HG03442 (cell line): Measurements from ENCODE around the gene COL6A5.
"Not testable (repeated sequence)": the region's sequence is repeated elsewhere in the genome, so short reads cannot be mapped to it uniquely, and the experiment has no call there.

Experiments
- ATAC-seq: cut with Tn5 transposase; IDR thresholded peaks from one replicate; pipeline ENCODE4 v1.9.1; 2021; ENCODE audit warnings: mild to moderate bottlenecking, moderate library complexity; ENCODE audit not compliant: unreplicated experiment

Gene COL6A5

DNA sequence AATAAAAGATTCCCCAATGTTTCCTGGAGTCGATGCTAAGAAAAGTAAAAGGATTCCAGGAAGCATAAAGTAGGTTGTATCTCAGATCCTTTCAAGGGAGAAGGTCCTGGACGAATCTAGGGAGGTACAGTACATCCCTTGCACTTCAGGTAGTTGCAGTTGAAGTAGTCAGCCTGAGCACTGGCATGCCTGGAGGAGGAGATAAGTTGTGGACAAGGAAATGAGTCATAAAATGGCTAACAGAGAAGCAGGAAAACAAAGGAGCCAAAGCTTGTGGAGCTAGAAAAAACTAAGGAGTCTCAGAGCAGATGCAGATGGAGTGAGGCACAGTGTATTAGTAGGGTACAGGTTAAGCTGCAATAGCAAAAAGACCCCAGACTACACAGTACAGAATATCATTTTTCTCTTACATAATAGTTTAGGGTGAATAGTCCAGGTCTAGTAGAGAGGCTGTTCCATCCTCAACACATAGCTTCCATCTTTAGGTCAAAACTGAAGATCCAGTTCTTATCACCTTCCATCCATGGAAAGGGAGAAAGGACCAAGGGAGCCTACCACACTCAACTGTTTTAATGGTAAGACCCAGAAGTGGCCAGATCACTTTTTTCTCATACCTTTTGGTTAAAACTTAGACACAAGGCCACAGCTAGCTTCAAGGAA is 41.3 kb downstream of the COL6A5 start:
- ATAC-seq = no peak

GRCh38 chr3:130389743-130390478 is 44.4 kb downstream of the COL6A5 start:
- no peak for ATAC-seq

GRCh38 chr3:130392266-130392665 is 46.8 kb downstream of the COL6A5 start:
- ATAC-seq = no peak

DNA sequence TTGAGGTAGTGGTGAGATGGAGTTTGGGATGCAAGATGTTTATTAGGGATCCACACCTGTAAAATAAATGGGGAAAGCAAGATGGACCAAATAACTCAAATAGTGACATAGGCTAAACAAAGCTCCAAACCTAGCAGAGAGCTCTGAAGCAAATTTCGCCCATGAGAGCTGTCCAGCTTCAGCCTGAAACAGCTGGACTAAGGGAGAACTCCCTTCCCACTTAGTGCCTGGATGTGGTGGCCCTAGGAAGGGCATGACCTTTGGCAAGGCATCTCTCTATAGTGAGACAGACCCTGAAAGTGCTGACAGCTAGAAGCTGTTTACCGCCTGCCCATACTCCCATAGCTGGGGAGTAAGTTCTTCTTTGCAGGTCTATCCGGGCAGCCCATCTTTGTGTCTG is 48.1 kb downstream of the COL6A5 start:
- ATAC-seq = no peak

DNA sequence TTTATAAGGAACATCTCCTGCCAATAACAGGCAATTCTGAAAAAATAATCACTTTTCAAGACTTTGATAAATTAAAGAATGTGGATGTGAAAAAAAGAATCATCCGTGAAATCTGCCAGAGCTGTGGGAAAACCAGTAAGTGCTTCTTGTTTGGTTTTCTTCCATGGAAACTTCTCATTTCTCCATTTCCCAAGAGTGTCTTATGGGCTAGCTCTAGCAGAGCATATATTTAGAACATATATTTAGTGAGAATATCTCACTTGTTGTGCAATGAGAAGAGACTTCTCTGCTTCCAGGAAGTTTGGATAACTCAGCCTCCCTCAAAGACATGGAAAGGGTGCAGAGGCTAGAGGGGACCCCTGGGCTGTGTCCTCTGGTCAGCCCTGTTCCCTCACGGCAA is 49.9 kb downstream of the COL6A5 start:
- ATAC-seq = no peak

DNA sequence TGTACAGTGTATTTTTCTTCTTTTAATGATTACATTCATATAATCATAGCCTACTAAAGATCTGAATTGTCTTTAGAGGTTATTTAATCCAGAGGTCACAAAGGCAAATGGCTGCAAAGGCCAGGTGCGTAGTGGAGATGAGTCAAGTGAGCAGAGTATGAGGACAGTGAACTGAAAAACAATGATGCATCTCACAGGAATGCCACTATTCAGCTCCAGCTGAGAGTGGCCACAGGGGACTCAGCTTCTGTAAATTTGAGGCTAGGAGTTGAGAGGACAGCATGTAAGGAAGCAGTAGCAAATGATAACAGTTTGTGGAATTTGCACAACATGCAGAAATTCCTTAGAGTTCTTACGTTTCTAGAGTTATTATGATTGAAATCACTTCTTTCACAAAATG is 50.4 kb downstream of the COL6A5 start:
- no peak for ATAC-seq

GRCh38 chr3:130404401-130404800 is 58.9 kb downstream of the COL6A5 start:
- ATAC-seq = no peak

- ATAC-seq = no peak
Observed at GRCh38 chr3:130405956-130406355, 60.5 kb downstream of the COL6A5 start.

DNA sequence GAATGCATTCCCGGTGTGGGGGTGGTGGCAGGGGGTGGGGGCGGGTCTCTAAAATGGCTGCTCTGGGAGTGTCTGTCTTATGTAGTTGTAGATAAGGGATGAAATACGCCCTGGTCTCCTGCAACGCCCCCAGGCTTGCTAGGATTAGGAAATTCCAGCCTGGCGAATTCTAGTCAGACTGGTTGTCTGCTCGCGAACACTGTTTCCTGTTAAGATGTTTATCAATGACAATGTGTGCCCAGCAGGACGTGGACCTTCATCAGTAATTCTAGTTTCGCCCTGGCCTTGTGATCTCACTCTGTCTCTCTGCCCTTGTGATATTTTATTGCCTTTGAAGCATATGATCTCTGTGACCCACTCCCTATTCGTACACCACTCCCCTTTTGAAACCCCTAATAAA is 62.8 kb downstream of the COL6A5 start:
- not testable (repeated sequence) for ATAC-seq

DNA sequence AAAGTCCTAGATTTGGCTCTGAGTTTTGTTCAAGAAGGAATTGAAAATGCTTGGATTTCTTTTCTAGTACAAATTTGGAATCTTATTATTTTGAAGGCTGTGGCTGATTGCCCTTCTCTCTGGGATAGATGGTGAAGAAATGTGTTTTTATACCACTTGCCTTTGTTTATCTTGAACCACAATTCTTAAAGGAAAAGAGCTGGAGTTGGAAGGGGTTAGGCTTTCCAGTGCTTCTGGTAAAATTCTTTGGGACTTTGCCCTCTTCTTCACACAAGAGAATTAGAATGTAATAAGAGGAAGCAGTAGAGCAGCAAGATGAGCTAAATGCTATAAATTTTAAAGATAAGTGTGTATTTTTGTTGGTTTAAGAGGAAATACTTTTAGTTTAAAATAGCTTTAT is 65.8 kb downstream of the COL6A5 start:
- ATAC-seq = no peak

GRCh38 chr3:130412991-130413560 is 67.6 kb downstream of the COL6A5 start:
- no peak for ATAC-seq

DNA sequence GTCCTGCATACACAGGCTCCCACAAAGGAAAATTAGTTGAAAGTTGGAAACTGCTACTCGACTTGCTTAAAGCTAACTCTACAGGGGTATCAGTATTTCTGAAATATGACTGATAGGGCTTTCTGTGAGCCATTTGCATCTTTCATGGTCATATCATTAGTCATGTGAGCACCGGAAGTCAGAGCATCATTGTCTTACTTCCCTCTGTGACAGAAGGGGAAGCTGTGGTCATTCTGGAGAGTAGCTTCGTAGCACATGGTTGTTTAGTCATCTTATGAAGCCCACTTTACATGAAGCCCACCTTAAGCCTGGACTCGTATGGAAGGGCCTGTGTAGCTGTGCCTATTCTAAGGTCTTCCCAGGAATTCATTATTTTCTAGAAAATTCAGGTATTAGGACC is 69.0 kb downstream of the COL6A5 start:
- no peak for ATAC-seq

DNA sequence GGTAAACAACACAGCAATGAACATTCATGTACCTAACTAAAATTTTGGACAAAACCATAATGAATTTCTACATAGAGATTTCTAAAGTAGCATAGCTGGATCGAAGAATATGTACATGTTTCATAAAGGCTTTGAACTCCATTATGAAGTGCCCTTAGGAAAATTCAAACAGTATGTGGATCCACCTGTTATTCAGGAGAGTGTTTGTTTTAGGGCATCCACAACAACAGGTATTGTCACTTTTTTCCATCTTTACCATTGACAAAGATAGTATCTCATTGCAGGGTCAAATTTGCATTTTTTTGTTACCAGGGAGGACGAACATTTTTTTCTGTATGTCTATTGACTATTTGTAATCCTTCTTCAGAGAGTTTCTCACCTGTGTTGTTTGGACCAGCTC is 75.0 kb downstream of the COL6A5 start:
- no peak for ATAC-seq

DNA sequence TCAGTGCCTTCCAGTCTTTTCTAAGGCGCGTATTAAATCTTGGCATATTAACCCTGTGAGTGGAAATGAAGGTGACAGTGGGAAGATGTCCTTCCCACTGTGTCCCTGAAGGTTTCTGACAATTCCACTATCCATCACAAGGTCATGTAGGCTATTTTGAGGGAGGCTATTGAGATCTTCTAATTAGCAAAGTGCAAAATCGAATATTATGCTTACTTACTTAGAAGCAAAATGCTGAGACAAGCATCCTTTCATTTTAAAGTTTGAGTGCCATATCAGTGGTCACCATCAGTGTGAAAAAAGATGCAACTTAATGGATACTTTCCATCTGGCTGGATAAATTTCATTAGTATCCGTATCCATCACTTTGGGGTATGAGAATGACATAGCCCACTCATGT is 77.6 kb downstream of the COL6A5 start:
- no peak for ATAC-seq

- ATAC-seq = no peak
Observed at GRCh38 chr3:130424837-130425236, 79.4 kb downstream of the COL6A5 start.

- ATAC-seq = no peak
Observed at GRCh38 chr3:130425484-130425883, 80.0 kb downstream of the COL6A5 start.

DNA sequence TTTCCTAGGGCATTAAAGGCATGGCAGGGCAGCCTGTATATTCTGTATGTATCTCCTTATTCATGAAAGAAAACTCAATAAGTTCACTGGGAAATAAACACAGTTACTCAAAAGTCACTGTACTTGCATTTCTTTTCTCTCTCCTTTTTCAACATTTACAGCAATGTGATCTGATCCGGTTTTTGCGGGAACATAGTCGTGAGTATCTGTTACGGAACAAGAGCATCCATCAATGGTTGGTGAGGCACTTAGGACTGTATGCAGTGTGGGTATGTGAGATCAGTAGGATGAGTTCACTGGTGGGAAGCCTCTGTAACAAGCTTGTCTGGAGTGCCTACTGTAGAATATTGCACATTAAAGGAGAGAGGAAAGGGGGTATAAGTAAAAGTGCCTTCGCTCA is 80.7 kb downstream of the COL6A5 start:
- ATAC-seq = no peak

GRCh38 chr3:130428871-130429712 is 83.6 kb downstream of the COL6A5 start:
- ATAC-seq = no peak

GRCh38 chr3:130429713-130430023 is 84.2 kb downstream of the COL6A5 start:
- no peak for ATAC-seq

DNA sequence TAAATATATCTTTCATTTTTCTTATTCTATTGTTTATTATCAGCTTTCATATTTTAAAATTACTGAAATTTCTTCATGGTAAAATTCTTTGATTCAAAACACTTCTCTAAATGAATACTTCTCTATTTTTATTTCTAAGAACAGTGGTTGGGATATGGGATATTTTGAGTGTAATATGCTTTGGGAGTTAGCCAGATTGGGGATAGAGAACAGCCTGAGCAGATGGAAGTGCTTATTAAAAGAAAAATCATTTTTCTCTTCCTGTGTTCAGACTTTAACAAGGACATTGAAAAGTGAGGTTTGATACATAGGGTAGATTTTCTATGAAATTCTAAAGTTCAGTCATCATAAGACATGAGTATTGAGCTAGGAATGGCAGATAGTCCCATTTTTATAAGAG is 84.8 kb downstream of the COL6A5 start:
- ATAC-seq = no peak

DNA sequence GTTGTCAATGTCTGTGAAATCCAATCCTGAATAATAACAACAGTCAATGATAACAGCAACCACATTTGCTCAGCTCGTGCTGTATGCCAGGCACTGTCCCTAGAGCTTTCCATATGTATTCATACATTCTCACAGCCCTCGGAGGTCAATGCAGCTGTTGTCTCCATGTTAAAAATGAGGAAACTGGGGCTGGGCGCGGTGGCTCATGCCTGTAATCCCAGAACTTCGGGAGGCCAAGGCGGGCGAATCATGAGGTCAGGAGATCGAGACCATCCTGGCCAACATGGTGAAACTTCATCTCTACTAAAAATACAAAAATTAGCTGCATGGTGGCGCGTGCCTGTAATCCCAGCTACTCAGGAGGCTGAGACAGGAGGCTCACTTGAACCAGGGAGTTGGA is 86.6 kb downstream of the COL6A5 start:
- not testable (repeated sequence) for ATAC-seq

DNA sequence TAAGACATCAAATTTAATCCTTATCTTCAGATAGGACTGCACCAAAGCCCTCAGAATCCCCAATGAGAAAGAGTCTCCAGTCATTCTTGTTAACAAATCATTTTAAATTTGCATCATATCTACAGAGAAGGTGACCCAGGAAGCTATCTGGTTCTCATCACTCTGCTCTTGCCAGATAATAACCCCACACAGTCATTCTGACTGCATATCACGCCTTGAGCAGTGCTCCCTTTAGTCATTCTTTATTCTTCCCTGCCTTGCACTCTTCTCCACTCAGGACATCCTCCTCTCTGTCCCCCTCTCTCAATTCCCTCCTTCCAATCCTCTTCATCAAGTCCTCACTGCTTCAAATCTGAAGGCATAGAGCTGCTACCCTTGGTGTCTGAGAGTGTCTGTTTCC is 87.8 kb downstream of the COL6A5 start:
- no peak for ATAC-seq
